Measurements from ENCODE around the gene REN. TPM values are rescaled to one million over a fixed set of nuclear protein-coding genes. Genes with fewer than 3 reads are reported as not detected.

Gene REN
- total and polyA plus RNA-seq, 2 of the 13 experiments (the other 11 are each of a cell fraction or from before 2014, with no cell fraction given): not detected

DNA sequence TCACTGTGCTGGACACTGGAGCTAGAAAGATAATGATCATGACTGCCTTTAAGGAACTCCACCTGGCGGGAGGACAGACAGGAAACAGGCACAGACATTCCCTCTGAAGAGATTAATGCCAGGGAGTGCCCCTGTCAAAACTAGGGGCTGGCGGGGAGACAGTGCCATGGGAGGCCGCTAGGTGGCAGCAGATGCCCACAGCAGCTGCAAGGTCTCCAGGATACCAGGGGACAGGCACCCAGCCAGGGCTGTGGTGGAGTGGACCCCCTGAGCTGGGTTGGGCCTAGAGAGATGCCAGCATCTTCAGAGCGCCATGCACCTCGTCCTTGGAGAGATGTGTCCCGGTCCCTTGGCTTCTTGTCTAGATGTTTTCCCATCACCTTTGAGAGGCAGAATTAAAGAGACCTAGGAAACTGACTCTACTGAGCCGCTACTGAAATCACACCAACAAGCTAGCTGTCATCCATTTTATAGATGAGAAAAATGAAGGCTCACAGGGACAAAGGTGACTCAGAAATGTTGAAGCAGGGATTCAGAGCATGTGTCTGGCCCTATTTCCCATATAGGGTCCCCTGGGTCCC lies 3.6 kb downstream of the REN start (continued):
- TF ChIP-seq TOPORS (CRISPR knock-in tag; IDR thresholded peaks at IDR 0.05) (no peak), GATA4 (IDR thresholded peaks at IDR 0.05; ENCODE audit: borderline replicate concordance, low read depth) (no peak), SP1 (IDR thresholded peaks at IDR 0.05) (no peak), SP1 (CRISPR knock-in tag; IDR thresholded peaks at IDR 0.05) (no peak), MAFF (IDR thresholded peaks at IDR 0.05; ENCODE audit: low read depth, low read length) (no peak), PPARG (CRISPR knock-in tag; conservative IDR thresholded peaks at IDR 0.05) (no peak), TBX2 (CRISPR knock-in tag; IDR thresholded peaks at IDR 0.05; ENCODE audit: borderline replicate concordance) (no peak), ETV5 (CRISPR knock-in tag; IDR thresholded peaks at IDR 0.05; ENCODE audit: borderline replicate concordance) (no peak), ZNF709 (CRISPR knock-in tag; IDR thresholded peaks at IDR 0.05) (no peak), ZNF703 (CRISPR knock-in tag; IDR thresholded peaks at IDR 0.05; ENCODE audit: borderline replicate concordance) (no peak), ZNF547 (CRISPR knock-in tag; IDR thresholded peaks at IDR 0.05) (no peak), YY1 (IDR thresholded peaks at IDR 0.05; ENCODE audit: insufficient read depth, insufficient replicate concordance, low read depth, low read length) (peak; percentile 20), ZNF567 (CRISPR knock-in tag; IDR thresholded peaks at IDR 0.05; ENCODE audit: borderline replicate concordance) (no peak), PTBP1 (IDR thresholded peaks at IDR 0.05; ENCODE audit: low read depth, low read length, poor library complexity, severe bottlenecking) (no peak), JUND (CRISPR knock-in tag; IDR thresholded peaks at IDR 0.05) (no peak), ZNF256 (CRISPR knock-in tag; conservative IDR thresholded peaks at IDR 0.05) (no peak), MED1 (CRISPR knock-in tag; IDR thresholded peaks at IDR 0.05) (no peak), ZNF607 (CRISPR knock-in tag; IDR thresholded peaks at IDR 0.05; ENCODE audit: borderline replicate concordance) (no peak), POLR2G (IDR thresholded peaks at IDR 0.05; ENCODE audit: low read depth, low read length) (no peak)
- TF ChIP-seq, protein P1, sequence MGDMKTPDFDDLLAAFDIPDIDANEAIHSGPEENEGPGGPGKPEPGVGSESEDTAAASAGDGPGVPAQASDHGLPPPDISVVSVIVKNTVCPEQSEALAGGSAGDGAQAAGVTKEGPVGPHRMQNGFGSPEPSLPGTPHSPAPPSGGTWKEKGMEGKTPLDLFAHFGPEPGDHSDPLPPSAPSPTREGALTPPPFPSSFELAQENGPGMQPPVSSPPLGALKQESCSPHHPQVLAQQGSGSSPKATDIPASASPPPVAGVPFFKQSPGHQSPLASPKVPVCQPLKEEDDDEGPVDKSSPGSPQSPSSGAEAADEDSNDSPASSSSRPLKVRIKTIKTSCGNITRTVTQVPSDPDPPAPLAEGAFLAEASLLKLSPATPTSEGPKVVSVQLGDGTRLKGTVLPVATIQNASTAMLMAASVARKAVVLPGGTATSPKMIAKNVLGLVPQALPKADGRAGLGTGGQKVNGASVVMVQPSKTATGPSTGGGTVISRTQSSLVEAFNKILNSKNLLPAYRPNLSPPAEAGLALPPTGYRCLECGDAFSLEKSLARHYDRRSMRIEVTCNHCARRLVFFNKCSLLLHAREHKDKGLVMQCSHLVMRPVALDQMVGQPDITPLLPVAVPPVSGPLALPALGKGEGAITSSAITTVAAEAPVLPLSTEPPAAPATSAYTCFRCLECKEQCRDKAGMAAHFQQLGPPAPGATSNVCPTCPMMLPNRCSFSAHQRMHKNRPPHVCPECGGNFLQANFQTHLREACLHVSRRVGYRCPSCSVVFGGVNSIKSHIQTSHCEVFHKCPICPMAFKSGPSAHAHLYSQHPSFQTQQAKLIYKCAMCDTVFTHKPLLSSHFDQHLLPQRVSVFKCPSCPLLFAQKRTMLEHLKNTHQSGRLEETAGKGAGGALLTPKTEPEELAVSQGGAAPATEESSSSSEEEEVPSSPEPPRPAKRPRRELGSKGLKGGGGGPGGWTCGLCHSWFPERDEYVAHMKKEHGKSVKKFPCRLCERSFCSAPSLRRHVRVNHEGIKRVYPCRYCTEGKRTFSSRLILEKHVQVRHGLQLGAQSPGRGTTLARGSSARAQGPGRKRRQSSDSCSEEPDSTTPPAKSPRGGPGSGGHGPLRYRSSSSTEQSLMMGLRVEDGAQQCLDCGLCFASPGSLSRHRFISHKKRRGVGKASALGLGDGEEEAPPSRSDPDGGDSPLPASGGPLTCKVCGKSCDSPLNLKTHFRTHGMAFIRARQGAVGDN (CRISPR knock-in tag; IDR thresholded peaks at IDR 0.05): peak; percentile 47
- TF ChIP-seq, protein P2, sequence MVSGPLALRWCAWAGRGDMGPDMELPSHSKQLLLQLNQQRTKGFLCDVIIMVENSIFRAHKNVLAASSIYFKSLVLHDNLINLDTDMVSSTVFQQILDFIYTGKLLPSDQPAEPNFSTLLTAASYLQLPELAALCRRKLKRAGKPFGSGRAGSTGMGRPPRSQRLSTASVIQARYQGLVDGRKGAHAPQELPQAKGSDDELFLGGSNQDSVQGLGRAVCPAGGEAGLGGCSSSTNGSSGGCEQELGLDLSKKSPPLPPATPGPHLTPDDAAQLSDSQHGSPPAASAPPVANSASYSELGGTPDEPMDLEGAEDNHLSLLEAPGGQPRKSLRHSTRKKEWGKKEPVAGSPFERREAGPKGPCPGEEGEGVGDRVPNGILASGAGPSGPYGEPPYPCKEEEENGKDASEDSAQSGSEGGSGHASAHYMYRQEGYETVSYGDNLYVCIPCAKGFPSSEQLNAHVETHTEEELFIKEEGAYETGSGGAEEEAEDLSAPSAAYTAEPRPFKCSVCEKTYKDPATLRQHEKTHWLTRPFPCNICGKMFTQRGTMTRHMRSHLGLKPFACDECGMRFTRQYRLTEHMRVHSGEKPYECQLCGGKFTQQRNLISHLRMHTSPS (CRISPR knock-in tag; IDR thresholded peaks at IDR 0.05; ENCODE audit: low read depth): no peak
- TF ChIP-seq, protein P3, sequence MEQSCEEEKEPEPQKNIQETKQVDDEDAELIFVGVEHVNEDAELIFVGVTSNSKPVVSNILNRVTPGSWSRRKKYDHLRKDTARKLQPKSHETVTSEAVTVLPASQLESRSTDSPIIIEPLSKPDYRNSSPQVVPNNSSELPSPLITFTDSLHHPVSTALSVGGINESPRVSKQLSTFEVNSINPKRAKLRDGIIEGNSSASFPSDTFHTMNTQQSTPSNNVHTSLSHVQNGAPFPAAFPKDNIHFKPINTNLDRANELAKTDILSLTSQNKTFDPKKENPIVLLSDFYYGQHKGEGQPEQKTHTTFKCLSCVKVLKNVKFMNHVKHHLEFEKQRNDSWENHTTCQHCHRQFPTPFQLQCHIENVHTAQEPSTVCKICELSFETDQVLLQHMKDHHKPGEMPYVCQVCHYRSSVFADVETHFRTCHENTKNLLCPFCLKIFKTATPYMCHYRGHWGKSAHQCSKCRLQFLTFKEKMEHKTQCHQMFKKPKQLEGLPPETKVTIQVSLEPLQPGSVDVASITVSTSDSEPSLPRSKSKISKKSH (CRISPR knock-in tag; IDR thresholded peaks at IDR 0.05; ENCODE audit: borderline replicate concordance): no peak
- TF ChIP-seq, protein P4, sequence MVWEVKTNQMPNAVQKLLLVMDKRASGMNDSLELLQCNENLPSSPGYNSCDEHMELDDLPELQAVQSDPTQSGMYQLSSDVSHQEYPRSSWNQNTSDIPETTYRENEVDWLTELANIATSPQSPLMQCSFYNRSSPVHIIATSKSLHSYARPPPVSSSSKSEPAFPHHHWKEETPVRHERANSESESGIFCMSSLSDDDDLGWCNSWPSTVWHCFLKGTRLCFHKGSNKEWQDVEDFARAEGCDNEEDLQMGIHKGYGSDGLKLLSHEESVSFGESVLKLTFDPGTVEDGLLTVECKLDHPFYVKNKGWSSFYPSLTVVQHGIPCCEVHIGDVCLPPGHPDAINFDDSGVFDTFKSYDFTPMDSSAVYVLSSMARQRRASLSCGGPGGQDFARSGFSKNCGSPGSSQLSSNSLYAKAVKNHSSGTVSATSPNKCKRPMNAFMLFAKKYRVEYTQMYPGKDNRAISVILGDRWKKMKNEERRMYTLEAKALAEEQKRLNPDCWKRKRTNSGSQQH (CRISPR knock-in tag; IDR thresholded peaks at IDR 0.05; ENCODE audit: low read depth): no peak

All from HepG2 (cell line).